HG03045 (cell line): ENCODE data around the gene GPC3.
"Not testable (repeated sequence)": the region's sequence is repeated elsewhere in the genome, so short reads cannot be mapped to it uniquely, and the experiment has no call there.

Source experiments
- ATAC-seq: cut with Tn5 transposase; IDR thresholded peaks from one replicate; pipeline ENCODE4 v1.9.1; 2021; ENCODE audit warnings: mild to moderate bottlenecking, moderate library complexity; ENCODE audit not compliant: unreplicated experiment

Gene GPC3

DNA sequence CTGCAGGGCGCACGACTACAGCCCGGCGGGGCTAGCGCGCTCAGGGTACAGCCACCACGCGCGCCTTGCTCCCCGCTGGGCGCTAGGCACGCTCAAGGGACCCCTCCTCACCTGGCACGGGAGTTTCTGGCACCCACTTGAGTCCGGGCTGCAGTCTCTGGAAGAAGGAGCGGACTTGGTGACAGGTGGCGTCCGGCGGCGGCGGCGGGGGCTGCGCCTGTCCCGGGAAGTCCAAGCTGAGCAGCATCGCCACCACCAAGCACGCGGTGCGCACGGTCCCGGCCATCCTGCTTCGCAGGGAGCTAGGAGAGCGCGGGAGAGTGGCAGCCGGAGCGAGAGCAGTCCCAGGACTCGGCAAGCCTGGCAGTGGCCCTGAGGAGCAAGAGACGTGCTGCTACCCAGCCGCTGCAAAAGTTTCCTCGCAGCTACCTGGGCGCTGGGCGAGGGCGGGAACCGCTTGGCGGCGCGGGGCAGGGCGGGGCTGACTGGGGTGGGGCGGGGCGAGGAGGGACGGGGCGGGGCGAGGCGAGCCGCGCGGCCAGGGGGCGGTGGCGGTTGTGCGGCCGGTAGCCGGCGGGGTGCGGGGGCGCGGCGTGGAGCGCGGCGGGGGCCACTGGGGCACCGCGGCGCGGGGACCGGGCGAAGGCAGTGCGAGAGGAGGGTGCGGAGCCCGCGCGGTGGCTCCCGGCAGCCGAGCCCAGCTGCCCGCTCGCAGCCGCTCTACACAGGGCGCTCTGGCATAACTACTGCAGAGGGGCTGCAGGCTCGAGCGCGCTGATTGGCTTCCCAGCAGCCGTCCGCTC is at the start of gene GPC3:
TSS of gene GPC3 (minus strand) at position 431 of the 803 bp plus-strand sequence.
- no peak for ATAC-seq

GRCh38 chrX:134032441-134032840 is 47.0 kb upstream of the GPC3 start:
- no peak for ATAC-seq

DNA sequence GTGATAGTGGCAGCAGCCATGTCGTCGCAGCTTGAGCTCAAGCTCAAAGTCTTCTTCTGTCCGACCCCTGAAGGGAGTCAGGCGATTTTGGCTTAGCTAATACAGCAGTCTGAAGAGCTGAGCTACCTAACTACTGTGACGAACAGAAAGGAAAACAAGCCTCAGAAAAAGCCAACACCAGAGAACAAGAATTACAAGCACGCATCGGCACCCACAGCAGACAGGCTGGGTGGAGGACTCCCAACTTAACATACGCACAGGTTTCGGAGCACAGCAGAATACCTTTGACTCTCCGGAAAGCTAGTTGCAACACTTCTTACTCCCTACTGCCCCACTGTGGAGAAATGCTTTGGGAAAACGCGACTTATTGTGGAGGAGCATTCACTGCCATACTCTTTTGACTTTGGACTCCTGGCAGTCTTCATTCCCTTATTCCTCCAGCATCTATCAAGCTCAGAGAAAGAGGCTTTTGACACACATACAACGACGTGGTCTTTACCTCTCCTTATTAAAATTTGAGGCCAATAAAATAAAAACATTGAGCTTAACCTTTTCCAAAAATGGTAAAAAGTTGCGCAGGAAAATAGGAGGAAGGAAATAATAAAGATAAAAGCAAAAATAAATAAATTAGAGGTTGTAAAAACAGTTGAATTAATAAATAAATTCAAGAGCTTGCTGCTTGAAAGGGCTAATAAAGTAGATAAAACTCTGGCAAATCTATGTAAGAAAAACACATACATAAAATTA is 41.3 kb upstream of the GPC3 start:
- no peak for ATAC-seq

- ATAC-seq = no peak
These were observed 40.7 kb upstream of the GPC3 start for GRCh38 chrX:134025986-134026545.

- no peak for ATAC-seq
These were observed 39.4 kb upstream of the GPC3 start for GRCh38 chrX:134024686-134025377.

DNA sequence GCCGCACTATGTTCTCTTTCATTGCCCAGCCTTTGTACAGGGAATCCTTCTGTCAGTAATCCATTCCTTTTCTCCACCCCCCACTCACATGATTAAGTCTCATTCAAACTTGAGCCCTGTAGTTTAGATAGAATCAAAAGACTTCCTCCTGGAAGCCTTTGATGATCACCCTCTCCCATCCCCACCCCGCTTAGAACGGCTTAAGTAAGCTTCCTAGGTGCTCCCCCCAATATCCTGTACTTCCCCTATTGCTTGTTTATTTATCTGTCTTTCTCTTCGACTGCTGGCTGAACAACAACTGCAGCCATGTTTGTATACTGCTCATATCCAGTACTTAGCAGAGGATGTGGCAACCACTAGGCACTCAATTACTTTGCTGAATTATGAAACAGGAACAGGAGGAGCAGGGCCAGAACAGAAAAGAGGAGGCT is 38.5 kb upstream of the GPC3 start:
- no peak for ATAC-seq

DNA sequence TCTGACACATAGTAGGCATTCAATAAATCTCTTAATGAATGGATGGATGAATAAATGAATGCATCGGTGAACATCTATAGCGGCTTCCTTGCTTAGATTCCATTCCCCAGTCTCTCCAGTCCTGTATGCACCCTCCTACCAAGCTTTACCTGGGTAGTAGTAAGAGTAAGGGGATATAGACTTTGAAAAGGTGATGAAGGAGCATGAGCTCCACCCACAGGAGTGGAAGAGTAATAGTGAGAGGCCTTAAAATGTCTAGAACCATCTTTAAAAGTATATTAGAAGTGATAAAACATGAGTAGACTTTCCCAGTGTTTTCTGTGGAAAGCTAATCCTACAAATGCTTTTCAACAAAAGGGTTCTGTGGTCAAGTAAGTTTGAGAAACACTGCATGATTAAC is 35.5 kb upstream of the GPC3 start:
- no peak for ATAC-seq

- ATAC-seq = no peak
These were observed 34.3 kb upstream of the GPC3 start for GRCh38 chrX:134019567-134020206.

- ATAC-seq = not testable (repeated sequence)
These were observed 30.9 kb upstream of the GPC3 start for GRCh38 chrX:134016309-134016708.

DNA sequence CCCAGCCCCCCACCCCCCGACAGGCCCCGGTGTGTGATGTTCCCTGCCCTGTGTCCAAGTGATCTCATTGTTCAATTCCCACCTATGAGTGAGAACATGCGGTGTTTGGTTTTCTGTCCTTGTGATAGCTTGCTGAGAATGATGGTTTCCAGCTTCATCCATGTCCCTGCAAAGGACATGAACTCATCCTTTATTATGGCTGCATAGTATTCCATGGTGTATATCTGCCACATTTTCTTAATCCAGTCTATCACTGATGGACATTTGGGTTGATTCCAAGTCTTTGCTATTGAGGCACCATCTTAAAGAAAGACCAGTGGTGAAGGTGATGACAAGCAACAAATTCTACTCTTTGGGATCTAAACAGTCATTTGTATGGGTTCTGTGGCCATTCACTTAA is 30.1 kb upstream of the GPC3 start:
- ATAC-seq = not testable (repeated sequence)

GRCh38 chrX:134013524-134013923 is 28.1 kb upstream of the GPC3 start:
- ATAC-seq = no peak

GRCh38 chrX:134013092-134013497 is 27.7 kb upstream of the GPC3 start:
- ATAC-seq = no peak

GRCh38 chrX:134010690-134011089 is 25.3 kb upstream of the GPC3 start:
- no peak for ATAC-seq

- no peak for ATAC-seq
These were observed 22.3 kb upstream of the GPC3 start for GRCh38 chrX:134007716-134008115.

DNA sequence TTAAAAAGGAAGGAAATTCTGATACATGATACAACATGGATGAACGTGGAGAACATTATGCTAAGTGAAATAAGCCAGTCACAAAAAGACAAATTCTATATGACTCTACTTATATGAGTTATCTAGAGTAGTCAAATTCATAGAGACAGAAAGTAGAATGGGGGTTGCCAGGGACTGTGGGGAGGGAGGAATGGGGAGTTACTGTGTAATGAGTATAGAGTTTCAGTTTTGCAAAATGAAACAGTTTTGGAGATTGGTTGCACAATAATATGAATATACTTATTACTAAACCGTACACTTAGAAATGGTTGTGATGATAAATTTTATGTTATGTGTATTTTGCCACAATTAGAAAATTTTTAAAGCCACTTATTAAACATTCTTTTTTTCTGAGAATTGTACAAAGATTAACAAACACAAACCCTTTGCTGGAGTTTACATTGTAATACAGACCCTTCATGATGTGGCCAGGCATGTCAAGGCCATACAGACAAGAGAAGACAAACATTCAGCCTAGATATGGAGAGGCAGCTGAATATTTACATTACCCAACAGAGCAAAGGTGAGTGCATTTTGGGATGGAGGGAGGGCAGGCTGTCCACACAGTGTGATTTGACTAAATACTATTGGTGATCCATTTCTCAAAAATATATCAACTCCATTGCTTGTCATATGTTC is 21.2 kb upstream of the GPC3 start:
- ATAC-seq = no peak

- ATAC-seq = no peak
These were observed 18.7 kb upstream of the GPC3 start for GRCh38 chrX:134004084-134004483.

DNA sequence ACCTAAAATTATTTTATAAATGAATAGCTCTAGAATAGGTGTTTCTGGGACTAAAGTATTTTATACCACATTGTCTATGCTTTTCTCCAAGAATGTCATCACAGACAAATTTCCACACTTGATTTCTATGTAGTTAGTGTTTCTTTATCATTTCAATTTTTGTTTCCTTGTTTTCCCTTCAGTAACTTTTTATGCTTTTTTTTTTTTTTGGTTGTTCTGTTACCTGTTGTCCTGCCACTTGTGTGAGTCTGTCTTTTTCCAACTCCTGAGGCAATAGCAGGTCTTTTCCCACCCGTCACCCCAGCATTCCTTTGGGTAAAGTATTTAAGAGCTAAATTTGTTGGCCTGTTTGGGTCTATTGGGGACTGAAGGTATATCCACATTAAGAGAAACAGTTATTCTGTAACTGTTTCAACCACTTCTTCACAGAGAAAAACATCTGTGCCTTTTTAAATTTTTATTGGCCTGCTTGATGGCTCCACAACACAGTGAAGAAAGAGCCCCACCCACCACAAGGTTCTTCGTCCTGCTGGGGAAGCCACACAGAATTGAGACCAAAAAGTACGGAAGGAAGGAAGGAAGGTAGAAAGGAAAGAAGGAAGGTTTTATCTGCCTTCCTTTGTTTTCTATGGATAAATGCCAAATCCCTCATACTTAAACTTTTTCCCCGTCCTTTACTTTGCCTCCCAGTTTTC is 17.7 kb upstream of the GPC3 start:
- no peak for ATAC-seq

- ATAC-seq = no peak
These were observed 15.2 kb upstream of the GPC3 start for GRCh38 chrX:134000260-134001245.
